ENCODE measurements around the gene ROBO2.

The ROBO2 gene

GRCh38 chr3:77125966-77126365, 86.1 kb downstream of the ROBO2 start:
- no peak for DNase-seq

DNA sequence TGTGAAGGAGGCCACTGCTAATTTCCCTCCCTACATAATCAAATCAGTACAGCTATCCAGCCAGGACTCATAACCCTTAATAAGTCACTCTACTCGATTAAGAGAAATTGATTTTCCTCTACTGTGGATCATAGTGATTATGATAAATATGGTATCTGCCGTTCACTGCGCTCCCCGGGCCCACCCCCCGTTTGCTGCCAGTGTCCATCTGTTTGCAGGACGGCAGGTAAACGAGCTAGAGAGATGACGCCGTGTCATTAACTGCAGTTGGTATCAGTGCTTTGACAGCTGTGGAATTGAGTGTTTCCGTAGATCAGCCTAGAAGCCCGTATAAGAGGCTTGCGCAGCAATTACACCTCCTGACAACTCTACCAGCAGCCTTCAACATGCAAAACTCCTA, 94.9 kb downstream of the ROBO2 start:
- no peak for DNase-seq

DNA sequence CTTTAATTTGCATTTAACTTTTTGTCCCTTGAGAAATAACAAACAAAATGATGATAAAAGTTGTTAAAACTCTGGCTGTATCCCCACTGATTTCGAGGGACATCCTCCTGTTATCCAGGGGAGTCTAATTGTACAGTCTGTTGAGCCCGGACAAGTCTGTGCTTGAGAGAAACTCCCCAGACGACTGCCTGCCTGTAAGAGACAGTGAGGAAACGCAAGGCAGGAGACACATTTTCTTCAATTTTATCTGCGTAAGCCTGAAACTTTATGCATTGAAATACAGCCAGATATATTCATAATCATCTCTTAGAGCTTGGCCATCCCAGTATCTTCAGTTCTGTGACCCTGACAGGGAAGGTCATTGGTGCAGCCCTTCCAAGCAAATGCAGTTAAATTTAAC, 97.7 kb downstream of the ROBO2 start:
- no peak for DNase-seq

- DNase-seq: no peak
Measured at GRCh38 chr3:77139624-77140023, 99.7 kb downstream of the ROBO2 start.

DNA sequence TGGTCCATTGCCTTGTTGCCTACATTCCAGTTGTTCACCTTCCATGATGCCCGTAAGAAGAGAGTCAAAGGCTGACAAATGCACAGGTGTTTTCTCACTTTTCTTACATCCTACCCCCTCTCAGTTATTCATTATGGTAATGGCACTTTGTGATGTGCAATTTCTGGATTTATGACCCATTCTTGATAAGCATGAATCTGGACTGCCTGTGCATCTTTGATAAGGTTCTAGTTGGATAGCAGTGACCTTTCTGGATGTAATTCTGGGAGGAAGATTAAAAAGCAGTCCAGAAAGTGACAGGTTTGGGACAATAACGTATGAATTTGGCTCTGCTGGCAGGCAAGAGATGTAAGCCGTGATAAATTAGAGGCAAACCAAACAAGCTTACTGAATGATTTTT, 101.5 kb downstream of the ROBO2 start:
- no peak for DNase-seq

- no peak for DNase-seq
Measured at GRCh38 chr3:77142578-77142977, 102.7 kb downstream of the ROBO2 start.

DNA sequence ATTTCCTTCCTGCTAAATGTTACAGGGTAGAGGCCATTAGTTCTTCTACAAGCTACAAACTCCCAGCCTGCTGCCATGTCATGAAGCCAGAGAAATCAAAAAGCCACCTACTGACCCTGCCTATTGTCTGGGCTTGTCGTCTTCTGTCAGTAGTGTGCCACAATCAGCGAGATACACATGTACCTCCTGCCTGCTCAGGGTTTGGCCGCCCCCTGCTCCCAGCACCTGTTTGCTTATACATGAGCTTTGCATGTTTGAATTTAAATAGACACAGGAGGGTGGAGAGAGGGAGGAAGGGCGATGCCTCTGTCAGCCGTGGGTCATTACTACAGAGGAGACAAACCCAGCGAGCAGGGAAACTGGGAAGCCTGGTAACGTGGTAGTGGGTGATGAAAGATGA, 106.1 kb downstream of the ROBO2 start:
- no peak for DNase-seq

DNA sequence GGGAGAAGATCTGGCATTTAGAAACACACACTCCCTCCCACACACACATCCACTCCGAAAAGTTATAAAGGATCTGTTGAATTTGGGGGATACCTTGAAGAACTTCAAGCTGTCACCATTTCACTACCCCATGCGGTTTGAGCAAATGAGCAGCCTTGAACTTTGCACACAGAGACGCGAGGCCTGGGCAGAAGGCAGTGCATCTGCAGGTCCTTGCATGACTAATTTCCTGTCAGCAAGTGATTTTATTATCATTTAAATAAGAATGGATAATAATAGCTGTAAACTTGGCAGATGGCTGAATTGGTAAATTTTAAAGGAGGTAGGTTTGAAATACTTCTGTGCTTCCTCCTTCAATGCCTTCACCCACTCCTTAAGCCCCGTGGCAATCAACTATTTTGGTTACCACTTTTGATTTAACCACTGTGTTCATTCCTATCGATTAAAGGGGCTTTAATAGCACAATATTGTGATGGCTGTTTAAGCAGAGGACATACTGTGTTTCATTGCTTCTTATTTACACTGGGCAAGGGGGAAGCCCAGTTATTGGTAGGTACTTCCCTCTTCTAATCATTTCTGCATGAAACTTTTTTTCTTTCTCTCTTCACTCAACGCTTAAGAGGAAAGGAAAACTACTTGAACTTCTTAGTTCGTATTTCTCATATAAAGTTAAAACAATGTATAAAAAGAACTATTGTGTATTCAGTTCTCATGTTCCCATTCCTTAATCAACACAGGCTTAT, 108.1 kb downstream of the ROBO2 start:
- DNase-seq: no peak

DNA sequence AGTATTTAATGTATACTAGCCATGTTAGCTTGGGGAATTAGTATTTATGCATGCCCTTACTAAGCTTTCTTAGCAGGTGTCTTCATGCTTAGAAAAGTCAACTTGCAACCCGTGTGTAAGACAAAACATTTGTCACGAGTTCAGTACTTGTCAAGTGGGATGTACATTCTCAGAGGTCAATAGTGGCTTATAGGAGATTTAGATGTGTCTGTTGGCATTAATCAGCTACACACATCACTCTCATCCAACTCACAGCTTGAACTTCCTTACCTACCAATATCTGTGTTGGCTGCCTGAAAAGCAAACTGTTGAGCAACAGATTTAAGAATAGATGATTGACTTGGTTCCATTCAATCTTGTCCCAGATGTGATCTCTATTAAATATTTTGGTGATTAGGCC, 109.5 kb downstream of the ROBO2 start:
- no peak for DNase-seq

GRCh38 chr3:77150028-77150427, 110.1 kb downstream of the ROBO2 start:
- DNase-seq: no peak

GRCh38 chr3:77150759-77151158, 110.9 kb downstream of the ROBO2 start:
- no peak for DNase-seq

- no peak for DNase-seq
Measured at GRCh38 chr3:77158730-77159581, 119.1 kb downstream of the ROBO2 start.

GRCh38 chr3:77160931-77161497, 121.1 kb downstream of the ROBO2 start:
- no peak for DNase-seq

GRCh38 chr3:77169823-77170222, 129.9 kb downstream of the ROBO2 start:
- no peak for DNase-seq

DNA sequence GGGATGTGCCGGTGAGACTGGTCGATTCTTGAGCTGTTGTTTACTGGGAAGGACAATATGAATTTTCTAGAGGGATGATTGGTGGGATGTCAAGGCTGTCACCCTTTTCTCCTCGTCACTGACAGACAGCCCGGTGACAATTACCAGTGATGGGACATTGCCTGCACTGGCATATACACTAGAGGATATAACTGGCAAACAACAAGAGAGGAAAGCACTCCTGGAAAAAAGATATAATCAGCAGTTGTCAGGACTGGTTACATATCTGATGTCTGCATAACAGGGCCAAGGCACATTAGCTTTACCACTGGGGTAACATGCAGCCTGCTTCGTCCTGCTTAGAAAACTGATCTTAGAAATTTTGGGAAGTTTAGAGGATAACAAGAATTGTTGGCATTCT, 131.1 kb downstream of the ROBO2 start:
- no peak for DNase-seq

DNA sequence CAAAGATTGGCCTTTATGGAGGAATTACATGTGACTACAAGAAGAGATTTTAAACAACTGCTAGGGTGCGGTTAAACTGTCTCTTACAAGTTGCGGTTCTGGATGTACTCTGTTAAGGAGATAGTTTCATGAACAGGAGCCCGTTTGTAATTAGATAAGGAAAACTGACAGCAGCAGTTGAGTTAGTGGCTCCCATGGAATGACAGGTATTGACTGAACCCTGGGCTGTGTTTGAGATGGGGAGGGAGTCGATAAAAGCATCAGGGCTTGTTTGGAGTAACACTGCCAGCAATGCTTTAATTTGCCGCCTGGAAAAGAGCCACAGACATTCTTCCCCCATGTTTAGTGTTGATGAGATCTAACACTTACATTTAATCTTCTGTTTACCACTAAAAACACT, 139.9 kb downstream of the ROBO2 start:
- DNase-seq: no peak

DNA sequence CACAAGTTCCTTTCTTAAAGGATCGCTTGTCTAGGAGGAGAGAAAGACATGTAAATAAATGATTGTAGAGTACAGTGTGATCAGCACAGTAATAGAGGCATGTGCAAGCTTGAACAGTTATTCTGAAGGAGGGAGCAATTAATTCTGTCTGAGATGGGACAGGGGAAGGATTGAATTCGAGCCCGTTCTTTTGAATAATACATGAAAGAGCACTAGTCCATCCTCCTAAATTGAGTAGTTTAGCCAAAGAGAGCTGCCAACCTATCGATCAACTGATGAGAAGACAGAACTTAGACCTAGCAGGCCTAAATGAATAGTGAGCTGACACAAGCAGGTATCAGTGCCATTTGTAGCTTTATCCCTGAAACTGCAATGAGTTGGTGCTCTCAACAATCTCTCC, 142.4 kb downstream of the ROBO2 start:
- DNase-seq: no peak

DNA sequence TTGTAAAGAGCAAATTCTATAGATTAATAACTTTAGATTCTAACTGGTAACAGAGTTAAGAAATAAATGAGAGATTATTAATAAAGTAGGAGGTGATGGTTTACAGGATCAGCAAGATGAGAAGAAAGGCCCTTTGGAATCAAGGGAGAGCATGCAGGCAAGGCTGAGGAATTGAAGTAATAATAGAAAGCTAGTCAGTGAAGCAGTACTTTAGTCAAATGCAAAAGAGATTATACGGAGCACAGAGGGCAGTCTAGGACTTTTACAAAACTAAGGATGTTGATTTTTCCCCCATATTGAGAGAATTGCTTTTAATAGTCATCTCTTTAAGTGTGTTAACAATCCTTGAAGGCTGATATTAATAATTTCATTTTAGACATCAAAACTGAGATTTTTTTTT, 146.4 kb downstream of the ROBO2 start:
- no peak for DNase-seq

- peak; percentile 17 to 87 (median 58) for DNase-seq
Measured at GRCh38 chr3:77186728-77187127, 146.8 kb downstream of the ROBO2 start.

GRCh38 chr3:77188210-77188609, 148.3 kb downstream of the ROBO2 start:
- no peak for DNase-seq

GRCh38 chr3:77189258-77189657, 149.4 kb downstream of the ROBO2 start:
- DNase-seq: no peak

GRCh38 chr3:77189684-77190083, 149.8 kb downstream of the ROBO2 start:
- peak in 2 of 4 experiments; percentile 28 for DNase-seq

- DNase-seq: no peak
Measured at GRCh38 chr3:77190374-77190773, 150.5 kb downstream of the ROBO2 start.

DNA sequence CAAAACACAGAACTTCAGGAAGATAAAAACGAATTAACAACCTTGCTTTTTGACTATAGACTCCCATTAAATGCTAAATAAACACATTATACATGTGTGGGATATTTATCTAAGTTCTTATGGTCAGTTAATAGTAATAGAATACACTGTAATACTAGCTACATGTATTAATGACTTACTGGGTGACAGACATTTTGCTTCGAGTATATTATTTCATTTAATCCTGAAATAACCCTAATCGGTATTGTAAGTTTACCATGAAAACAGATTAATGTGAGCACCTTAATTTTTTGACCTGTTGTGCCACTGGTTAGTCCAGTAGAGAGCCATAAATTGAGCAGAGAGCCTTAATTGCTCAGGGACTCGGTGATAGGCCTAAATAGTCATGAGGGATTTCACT, 151.1 kb downstream of the ROBO2 start:
- no peak for DNase-seq
